ENCODE data around the gene ZMYND15.

- TF ChIP-seq MAX (IDR thresholded peaks at IDR 0.05; ENCODE audit: insufficient read depth, insufficient read length), result no peak
- TF ChIP-seq POLR2A (IDR thresholded peaks at IDR 0.05; ENCODE audit: low read depth, low read length), result no peak
- no peak for TF ChIP-seq CTCF (IDR thresholded peaks at IDR 0.05; ENCODE audit: extremely low read depth in 1 of 2, insufficient read depth in 1 of 2, low read depth in 1 of 2, low read length in 2 of 2)
Measured at GRCh38 chr17:4704991-4705390, 34.6 kb upstream of the ZMYND15 start.
